ENCODE measurements around the gene DIDO1. TPM values are rescaled to one million over a fixed set of nuclear protein-coding genes. Genes with fewer than 3 reads are reported as not detected.

Gene DIDO1
- polyA plus RNA-seq, 3 donors from 2014 or later = 23.1 to 48.8 (median 37.7) TPM

- Mint-ChIP-seq H3K36me3 (peaks cover 14 to 28% (median 22%) of the 10 kb centered on the region in 3 donors), H3K27ac (peak overlapping the region in 1 of 6 donors; percentile 67), H3K4me1 (peaks cover 62 to 85% of the 10 kb centered on the region in 2 donors)
Observed at GRCh38 chr20:62913043-62913630, 13.2 kb downstream of the DIDO1 start.

DNA sequence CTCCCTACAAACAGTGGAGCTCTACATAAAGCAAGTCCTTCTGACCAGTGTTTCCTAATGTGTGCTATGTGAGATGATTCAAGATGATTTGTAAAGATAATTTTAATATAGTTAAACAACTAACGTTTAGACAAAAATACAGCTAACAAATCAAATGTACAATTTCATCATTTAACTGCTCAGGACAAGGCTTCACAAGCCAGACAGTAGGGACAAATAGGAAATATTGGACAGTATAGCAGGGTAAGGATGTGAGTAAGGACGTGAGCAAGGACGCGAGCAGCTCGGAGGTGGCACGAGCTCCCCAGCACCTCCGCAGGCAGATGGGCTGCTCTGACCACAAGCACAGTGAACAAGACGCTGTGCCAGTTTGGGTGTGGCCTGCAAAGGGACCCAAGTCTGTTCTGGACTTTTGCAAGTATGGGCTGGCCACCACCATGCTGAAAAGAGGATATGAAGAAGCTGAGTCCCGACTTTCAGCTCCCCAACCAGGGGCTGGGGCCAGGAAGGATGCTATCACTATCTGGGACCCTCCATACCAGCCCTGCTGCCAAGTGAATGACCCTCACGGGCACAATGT, 14.5 kb downstream of the DIDO1 start:
- Mint-ChIP-seq H3K36me3 (peaks cover 14 to 37% (median 24%) of the 10 kb centered on the region in 3 donors), H3K4me1 (peaks cover 54 to 85% of the 10 kb centered on the region in 2 donors), H3K27ac (peak overlapping the region in 1 of 6 donors; percentile 17), H3K4me3 (no peak overlapping the region), H3K27me3 (ENCODE audit: low read depth in 3 of 3) (peaks cover 0 to 2% (median 2%) of the 10 kb centered on the region in 3 donors), H3K9me3 (no peaks in the 10 kb centered on the region)
- no peak for DNase-seq

More at GRCh38 chr20:62913043-62913630, 13.2 kb downstream of the DIDO1 start:
- Mint-ChIP-seq H3K4me3 (no peak overlapping the region), H3K9me3 (no peaks in the 10 kb centered on the region), H3K27me3 (ENCODE audit: low read depth in 3 of 3) (peaks cover 0 to 4% (median 2%) of the 10 kb centered on the region in 3 donors)
- no peak for DNase-seq

GRCh38 chr20:62910777-62911497, 15.4 kb downstream of the DIDO1 start:
- H3K27me3 Mint-ChIP-seq (ENCODE audit: low read depth in 3 of 3) = peaks cover 2 to 3% (median 2%) of the 10 kb centered on the region in 3 donors
- H3K36me3 Mint-ChIP-seq = peaks cover 14 to 46% (median 26%) of the 10 kb centered on the region in 3 donors
- H3K9me3 Mint-ChIP-seq = no peaks in the 10 kb centered on the region
- peak overlapping the region in 1 of 6 donors; percentile 71 for H3K27ac Mint-ChIP-seq
- no peak for DNase-seq
- no peak overlapping the region for H3K4me3 Mint-ChIP-seq
- H3K4me1 Mint-ChIP-seq = peaks cover 50 to 76% of the 10 kb centered on the region in 2 donors

DNA sequence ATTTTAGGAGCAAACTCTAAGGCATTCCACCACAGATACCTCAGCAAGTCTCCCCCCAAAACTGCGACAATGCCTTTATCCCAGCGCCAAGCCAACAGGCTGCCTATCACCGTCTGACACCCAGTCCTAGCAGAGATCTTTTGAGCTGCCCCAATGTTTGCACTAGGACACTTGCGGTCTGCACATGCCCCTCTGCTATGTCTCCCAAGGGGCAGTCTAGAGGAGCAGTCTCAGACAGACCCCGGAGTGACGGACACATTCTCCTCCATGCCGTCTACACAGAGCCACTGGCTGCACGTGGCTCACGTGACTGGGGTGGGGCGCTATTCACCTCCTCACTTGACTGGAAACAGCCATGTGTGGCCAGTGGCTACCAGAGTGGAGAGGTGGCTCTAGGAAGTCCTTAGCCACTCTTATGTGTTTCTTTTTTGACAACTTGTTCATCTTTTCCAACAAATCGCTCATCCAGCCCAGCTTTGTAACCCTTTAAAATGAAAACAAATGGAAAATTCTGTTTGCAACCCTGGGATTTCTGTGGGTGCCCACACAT, 16.0 kb downstream of the DIDO1 start:
- DNase-seq = no peak
- H3K36me3 Mint-ChIP-seq = peaks cover 16 to 51% (median 30%) of the 10 kb centered on the region in 3 donors
- no peak overlapping the region for H3K4me3 Mint-ChIP-seq
- peak overlapping the region in 3 of 6 donors; percentile 32 to 71 (median 34) for H3K27ac Mint-ChIP-seq
- H3K4me1 Mint-ChIP-seq = peaks cover 44 to 70% of the 10 kb centered on the region in 2 donors
- H3K27me3 Mint-ChIP-seq (ENCODE audit: low read depth in 3 of 3) = peaks cover 2 to 3% (median 2%) of the 10 kb centered on the region in 3 donors
- no peaks in the 10 kb centered on the region for H3K9me3 Mint-ChIP-seq

DNA sequence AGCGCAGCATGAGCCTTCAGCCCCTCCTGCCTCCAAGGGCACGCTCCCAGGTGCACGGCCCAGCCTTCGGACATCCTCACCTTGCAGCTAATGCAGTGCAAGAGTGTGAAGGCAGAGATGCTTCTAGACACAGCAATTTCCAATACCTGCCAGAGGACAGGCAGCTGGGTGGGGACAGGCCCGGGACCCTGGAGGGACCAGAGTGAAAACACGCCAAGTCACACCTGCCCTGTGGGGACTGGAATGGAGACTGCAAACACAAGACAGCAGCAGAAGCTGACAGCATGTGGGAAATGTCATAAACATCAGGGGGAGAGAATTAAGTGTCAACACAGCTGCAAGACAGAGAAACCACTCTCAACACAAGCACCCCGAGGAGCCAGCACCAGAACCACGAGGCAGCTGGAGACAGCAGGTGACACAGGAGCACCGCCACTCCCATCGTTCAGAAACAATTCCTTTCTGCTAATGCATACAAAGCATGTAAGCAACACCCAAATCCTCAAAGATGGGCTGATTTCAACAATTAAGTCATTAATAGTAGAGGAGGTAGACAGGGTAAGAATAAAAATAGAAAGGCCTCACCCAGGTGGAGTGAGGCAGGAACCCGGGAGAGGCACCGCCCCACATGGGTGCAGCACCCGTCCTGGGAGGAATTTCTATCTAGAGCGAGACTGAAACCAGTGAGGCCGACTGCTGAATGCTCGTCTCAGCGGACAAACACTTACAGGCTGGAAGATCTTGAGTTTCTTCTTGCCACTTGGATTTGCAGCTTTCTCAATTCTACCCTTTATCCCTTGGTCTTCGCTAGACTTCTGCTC, 17.1 kb downstream of the DIDO1 start:
- no peak for DNase-seq
- H3K27me3 Mint-ChIP-seq (ENCODE audit: low read depth in 3 of 3) = peaks cover 2 to 3% (median 2%) of the 10 kb centered on the region in 3 donors
- H3K4me3 Mint-ChIP-seq = no peak overlapping the region
- peaks cover 35 to 60% of the 10 kb centered on the region in 2 donors for H3K4me1 Mint-ChIP-seq
- peak overlapping the region in 3 of 6 donors; percentile 43 to 81 (median 71) for H3K27ac Mint-ChIP-seq
- H3K36me3 Mint-ChIP-seq = peaks cover 24 to 59% (median 38%) of the 10 kb centered on the region in 3 donors
- H3K9me3 Mint-ChIP-seq = no peaks in the 10 kb centered on the region

GRCh38 chr20:62907384-62908317, 18.7 kb downstream of the DIDO1 start:
- Mint-ChIP-seq H3K36me3 (peaks cover 26 to 65% (median 41%) of the 10 kb centered on the region in 3 donors), H3K4me1 (peaks cover 25 to 51% of the 10 kb centered on the region in 2 donors), H3K27ac (peak overlapping the region in 4 of 6 donors; percentile 18 to 49 (median 42))

GRCh38 chr20:62906647-62907375, 19.5 kb downstream of the DIDO1 start:
- no peak overlapping the region for H3K4me3 Mint-ChIP-seq
- H3K9me3 Mint-ChIP-seq = no peaks in the 10 kb centered on the region
- H3K4me1 Mint-ChIP-seq = peaks cover 22 to 47% of the 10 kb centered on the region in 2 donors
- no peak for DNase-seq
- H3K27me3 Mint-ChIP-seq (ENCODE audit: low read depth in 3 of 3) = peaks cover 2 to 3% (median 2%) of the 10 kb centered on the region in 3 donors
- H3K36me3 Mint-ChIP-seq = peaks cover 26 to 69% (median 43%) of the 10 kb centered on the region in 3 donors
- H3K27ac Mint-ChIP-seq = no peak overlapping the region

More at GRCh38 chr20:62907384-62908317, 18.7 kb downstream of the DIDO1 start:
- DNase-seq = no peak
- Mint-ChIP-seq H3K9me3 (no peaks in the 10 kb centered on the region), H3K4me3 (no peak overlapping the region), H3K27me3 (ENCODE audit: low read depth in 3 of 3) (peaks cover 2 to 3% (median 2%) of the 10 kb centered on the region in 3 donors)

DNA sequence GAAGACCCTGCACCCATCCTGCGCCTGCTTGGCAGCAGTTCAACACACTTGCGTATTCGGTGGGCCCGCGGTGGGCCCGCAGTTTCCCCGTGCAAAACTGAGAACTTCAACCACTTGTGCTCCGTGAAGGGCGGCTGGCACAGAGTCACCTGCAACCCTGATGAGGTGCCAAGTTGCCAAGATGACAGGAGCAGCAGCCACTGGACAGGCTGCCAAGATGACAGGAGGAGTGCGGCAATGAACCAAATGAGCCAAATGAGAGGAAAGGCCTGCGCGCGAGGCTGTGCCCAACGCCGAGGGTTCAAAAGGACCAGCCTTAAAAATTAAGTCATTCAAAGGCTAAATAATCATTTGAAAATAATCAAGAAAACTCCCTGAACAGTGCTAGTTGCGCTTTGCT, 20.1 kb downstream of the DIDO1 start:
- H3K4me3 Mint-ChIP-seq = no peak overlapping the region
- H3K9me3 Mint-ChIP-seq = no peaks in the 10 kb centered on the region
- H3K4me1 Mint-ChIP-seq = peaks cover 20 to 42% of the 10 kb centered on the region in 2 donors
- no peak overlapping the region for H3K27ac Mint-ChIP-seq
- H3K36me3 Mint-ChIP-seq = peaks cover 26 to 64% (median 39%) of the 10 kb centered on the region in 3 donors
- DNase-seq = no peak
- peaks cover under 1 to 3% (median 2%) of the 10 kb centered on the region in 3 donors for H3K27me3 Mint-ChIP-seq (ENCODE audit: low read depth in 3 of 3)

DNA sequence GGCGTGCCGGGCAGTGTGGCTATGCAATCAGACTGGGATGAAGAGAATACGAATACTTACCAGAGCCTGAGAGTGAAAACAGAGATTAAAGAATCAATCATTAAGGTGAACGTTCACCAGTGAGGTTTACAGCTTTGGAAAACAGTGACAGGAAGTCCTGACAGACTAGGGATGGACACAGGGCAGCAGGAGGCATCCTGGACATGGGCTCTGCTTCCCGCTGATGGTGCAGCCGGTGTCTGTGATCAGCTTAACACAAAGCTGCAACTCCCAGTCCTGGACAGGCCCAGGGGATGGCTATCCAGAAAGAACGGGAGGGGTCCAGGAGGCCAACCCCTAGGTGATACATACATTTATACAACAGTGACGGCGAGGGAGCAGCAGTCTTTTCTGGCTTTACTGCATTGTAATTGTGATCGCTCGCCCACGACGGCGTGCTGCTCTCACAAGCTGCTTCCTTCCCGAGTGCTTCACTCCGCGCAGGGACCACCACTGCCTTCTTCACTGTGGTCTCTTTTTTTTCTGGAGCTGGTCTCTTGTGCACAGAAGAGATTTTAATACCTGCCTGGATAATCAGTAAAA, 20.7 kb downstream of the DIDO1 start:
- Mint-ChIP-seq H3K4me1 (peaks cover 20 to 42% of the 10 kb centered on the region in 2 donors), H3K36me3 (peaks cover 23 to 60% (median 39%) of the 10 kb centered on the region in 3 donors), H3K27ac (peak overlapping the region in 2 of 6 donors; percentile 25 to 45), H3K4me3 (no peak overlapping the region), H3K27me3 (ENCODE audit: low read depth in 3 of 3) (peaks cover 2 to 3% (median 3%) of the 10 kb centered on the region in 3 donors), H3K9me3 (no peaks in the 10 kb centered on the region)
- no peak for DNase-seq

DNA sequence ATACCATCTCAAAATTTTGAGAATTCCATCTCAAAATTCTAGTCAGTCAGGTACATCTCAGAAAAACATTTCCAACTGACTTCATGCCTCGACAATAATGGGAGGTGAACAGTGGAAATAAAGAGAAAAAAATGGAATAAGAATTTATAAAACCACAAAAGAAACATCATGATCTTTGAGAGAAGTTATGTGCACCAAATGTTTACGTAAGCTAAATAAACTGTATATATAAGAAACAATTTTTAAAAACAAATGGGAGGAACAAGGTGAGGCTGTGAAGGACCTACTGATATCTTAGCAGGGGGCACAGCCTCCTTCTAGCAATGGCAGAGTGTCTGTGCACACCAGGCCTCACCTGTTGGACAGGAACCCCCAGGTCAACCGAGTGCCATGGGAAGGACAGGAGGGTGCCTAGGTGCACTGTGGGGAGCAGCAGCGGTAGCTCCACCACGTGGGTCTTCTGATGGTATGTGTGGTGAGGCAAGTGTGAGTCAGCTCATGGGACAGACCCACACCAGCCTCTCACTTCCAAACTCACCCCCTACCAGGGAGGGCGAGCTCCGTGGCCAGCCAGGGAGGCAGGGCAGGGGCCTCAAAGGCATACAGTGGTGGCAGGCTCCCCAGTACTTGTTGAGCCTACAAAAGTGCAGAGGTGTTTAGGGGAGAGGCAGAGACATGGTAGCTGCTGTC, 23.2 kb downstream of the DIDO1 start:
- H3K4me3 Mint-ChIP-seq = no peak overlapping the region
- no peak overlapping the region for H3K27ac Mint-ChIP-seq
- peaks cover 3 to 7% (median 5%) of the 10 kb centered on the region in 3 donors for H3K27me3 Mint-ChIP-seq (ENCODE audit: low read depth in 3 of 3)
- H3K4me1 Mint-ChIP-seq = peaks cover 29 to 44% of the 10 kb centered on the region in 2 donors
- no peak for DNase-seq
- no peaks in the 10 kb centered on the region for H3K9me3 Mint-ChIP-seq
- H3K36me3 Mint-ChIP-seq = peaks cover 12 to 45% (median 26%) of the 10 kb centered on the region in 3 donors

- no peak for DNase-seq
- H3K4me3 Mint-ChIP-seq = no peak overlapping the region
- peaks cover 27 to 39% of the 10 kb centered on the region in 2 donors for H3K4me1 Mint-ChIP-seq
- H3K27me3 Mint-ChIP-seq (ENCODE audit: low read depth in 3 of 3) = peaks cover 3 to 7% (median 5%) of the 10 kb centered on the region in 3 donors
- no peaks in the 10 kb centered on the region for H3K9me3 Mint-ChIP-seq
- peak overlapping the region in 2 of 6 donors; percentile 8 to 63 for H3K27ac Mint-ChIP-seq
- peaks cover 12 to 37% (median 26%) of the 10 kb centered on the region in 3 donors for H3K36me3 Mint-ChIP-seq
Observed at GRCh38 chr20:62901891-62902290, 24.4 kb downstream of the DIDO1 start.
